GM12801 (cell line): ENCODE data around the gene TESK2.

Experiments used
- CTCF ChIP-seq: IDR thresholded peaks from one replicate; pipeline ENCODE4 v1.5.1; 2011; ENCODE audit warnings: control low read depth; ENCODE audit not compliant: insufficient read length; ENCODE audit errors: extremely low read depth

Gene TESK2

GRCh38 chr1:45456531-45456930, 34.4 kb downstream of the TESK2 start:
- TF ChIP-seq CTCF = no peak

GRCh38 chr1:45455162-45455561, 35.8 kb downstream of the TESK2 start:
- TF ChIP-seq CTCF = no peak

DNA sequence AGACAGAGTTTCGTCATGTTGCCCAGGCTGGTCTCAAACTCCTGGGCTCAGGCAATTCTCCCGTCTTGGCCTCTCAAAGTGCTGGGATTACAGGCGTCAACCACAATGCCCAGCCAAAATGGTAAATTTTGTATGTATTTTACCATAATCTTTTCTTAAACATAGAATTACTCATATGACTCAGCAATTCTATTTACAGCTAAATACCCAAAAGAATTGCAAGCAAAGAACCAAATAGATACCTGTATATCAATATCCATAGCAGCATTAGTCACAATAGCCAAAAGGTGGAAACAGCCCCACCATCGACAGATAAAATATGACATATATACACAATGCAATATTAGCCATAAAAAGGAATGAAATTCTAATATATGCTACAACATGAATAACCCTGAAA, 36.5 kb downstream of the TESK2 start:
- no peak for TF ChIP-seq CTCF

- no peak for TF ChIP-seq CTCF
These were observed 38.5 kb downstream of the TESK2 start for GRCh38 chr1:45452503-45452902.

GRCh38 chr1:45448357-45448756, 42.6 kb downstream of the TESK2 start:
- no peak for TF ChIP-seq CTCF

DNA sequence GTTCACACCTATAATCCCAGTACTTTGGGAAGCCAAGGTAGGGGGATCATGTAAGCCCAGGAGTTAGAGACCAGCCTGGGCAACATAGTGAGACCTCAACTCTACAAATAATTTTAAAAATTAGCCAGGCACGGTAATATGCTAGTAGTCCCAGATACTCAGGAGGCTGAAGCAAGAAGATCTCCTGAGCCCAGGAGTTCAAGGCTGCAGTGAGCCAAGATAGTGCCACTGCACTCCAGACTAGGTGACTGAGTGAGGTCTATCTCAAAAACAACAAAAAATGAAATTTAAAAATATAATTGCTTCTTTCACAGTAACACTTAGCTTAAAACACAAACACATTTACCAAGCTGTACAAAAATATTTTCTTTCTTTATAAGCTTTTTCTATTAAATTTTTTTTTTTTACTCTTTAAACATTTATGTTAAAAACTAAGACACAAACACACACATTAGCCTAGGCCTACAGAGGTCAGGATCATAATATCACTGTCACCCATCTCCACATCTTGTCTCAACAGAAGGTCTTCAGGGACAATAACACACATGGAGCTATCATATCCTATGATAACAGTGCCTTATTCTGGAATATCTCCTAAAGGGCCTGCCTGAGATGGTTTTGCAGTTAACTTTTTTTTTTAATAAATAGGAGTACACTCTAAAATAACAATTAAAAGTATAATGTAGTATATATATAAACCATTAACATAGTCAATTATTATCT, 43.9 kb downstream of the TESK2 start:
- no peak for TF ChIP-seq CTCF

- no peak for TF ChIP-seq CTCF
These were observed 44.4 kb downstream of the TESK2 start for GRCh38 chr1:45446530-45446929.

DNA sequence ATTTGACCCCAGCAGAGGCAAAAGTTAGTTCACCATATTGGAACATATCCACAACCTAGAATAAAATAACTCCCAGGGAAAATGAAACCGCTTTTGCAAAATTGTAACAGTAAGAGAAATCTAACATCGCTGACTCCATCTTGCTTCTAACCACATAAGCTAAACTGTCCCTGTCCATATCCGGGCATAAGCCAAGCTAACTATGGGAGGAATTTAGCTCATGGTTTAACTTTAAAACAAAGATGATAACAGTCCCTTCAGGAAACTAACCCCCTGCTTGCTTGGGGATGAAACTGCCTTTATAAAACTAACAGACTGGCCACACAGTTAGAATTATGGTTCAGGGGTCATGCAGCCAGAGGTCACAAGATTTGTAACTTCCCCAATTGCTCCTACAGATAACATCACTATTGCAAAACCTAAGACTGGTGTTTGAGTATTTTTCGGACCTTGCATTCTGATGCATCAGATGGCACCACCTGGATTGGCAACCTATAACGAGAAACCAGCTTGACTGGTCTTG, 46.3 kb downstream of the TESK2 start:
- no peak for TF ChIP-seq CTCF
